ENCODE measurements around the gene ZNF500. TPM values are rescaled to one million over a fixed set of nuclear protein-coding genes. Genes with fewer than 3 reads are reported as not detected.

The ZNF500 gene
- total and polyA plus RNA-seq, 2 donors (not counting 3 experiments of a cell fraction or from before 2014, with no cell fraction given) = 8.6 to 13.5 TPM

- intact Hi-C loops (cut with micrococcal nuclease) = no loop called here
Measured at GRCh38 chr16:4718466-4718865, 48.5 kb downstream of the ZNF500 start.

GRCh38 chr16:4714996-4715395 lies 52.0 kb downstream of the ZNF500 start:
- Histone ChIP-seq H4K20me1 (replicated peaks; ENCODE audit: control insufficient read depth, extremely low read depth, insufficient read depth, low read length) (no peaks in the 10 kb centered on the region), H3K4me1 (ENCODE audit: control insufficient read depth, extremely low read depth, insufficient read depth, low read length) (no peaks in the 10 kb centered on the region), H3K9ac (replicated peaks; ENCODE audit: extremely low read depth, insufficient read depth, low read length) (no peak overlapping the region), H3K79me2 (ENCODE audit: control insufficient read depth, insufficient read depth, low read length) (no peaks in the 10 kb centered on the region), H3K9me3 (replicated peaks; ENCODE audit: control insufficient read depth, insufficient read depth, low read length) (no peaks in the 10 kb centered on the region), H3K27ac (ENCODE audit: insufficient read depth, low read depth, low read length) (no peak overlapping the region), H2AFZ (ENCODE audit: low read depth, low read length) (no peak overlapping the region), H3K4me2 (ENCODE audit: insufficient read depth, low read length) (no peak overlapping the region), H3K27me3 (ENCODE audit: control insufficient read depth in 2 of 2, insufficient read depth in 2 of 2, low read length in 2 of 2) (no peaks in the 10 kb centered on the region), H3K9me1 (replicated peaks; ENCODE audit: control insufficient read depth, extremely low read depth, insufficient read depth, low read length) (no peaks in the 10 kb centered on the region), H3K36me3 (ENCODE audit: control insufficient read depth in 2 of 2, extremely low read depth in 1 of 2, insufficient read depth in 2 of 2, low read length in 2 of 2) (peaks cover 2 to 4% of the 10 kb centered on the region in 2 experiments), H3K4me3 (replicated peaks in 1 of 3; ENCODE audit: insufficient read depth in 1 of 3, low read depth in 1 of 3, low read length in 3 of 3) (no peak overlapping the region)
- FAIRE-seq = no peak
- BruUV-seq (replicated peaks) = no TSS peak
- CTCF ChIA-PET = no interaction called here
- POLR2A ChIA-PET = interaction anchor here (0.6 kb wide), 1 partner anchor 12 kb away, joined by 3 read pairs; no protein-coding TSS in a partner anchor
- no peak for DNase-seq (ENCODE audit: low read depth, low spot score)
- dilution Hi-C loops (cut with MboI; ENCODE audit: extremely low pct_ligation_motif_present, low sequenced_read_pairs) (no loop called here), intact Hi-C loops (cut with micrococcal nuclease) (no loop called here)
- TF ChIP-seq POLR2A (IDR thresholded peaks at IDR 0.05; ENCODE audit: low read depth, low read length) = no peak
- no peak for TF ChIP-seq MYC (IDR thresholded peaks at IDR 0.05; ENCODE audit: low read depth, low read length)
- TF ChIP-seq EZH2 (IDR thresholded peaks at IDR 0.05; ENCODE audit: borderline replicate concordance, low read depth, low read length, severe bottlenecking) = no peak
- TF ChIP-seq POLR2AphosphoS5 (IDR thresholded peaks at IDR 0.05; ENCODE audit: insufficient read depth, low read depth, low read length) = no peak
- no peak for TF ChIP-seq FOS (IDR thresholded peaks at IDR 0.05; ENCODE audit: borderline replicate concordance, insufficient read depth, low read length)
- no peak for TF ChIP-seq CTCF (IDR thresholded peaks at IDR 0.05; ENCODE audit: extremely low read depth in 1 of 2, insufficient read depth in 1 of 2, low read depth in 1 of 2, low read length in 2 of 2)
- no peak for TF ChIP-seq GATA2 (IDR thresholded peaks at IDR 0.05; ENCODE audit: insufficient read depth, insufficient read length, low read depth, low read length)
- no peak for TF ChIP-seq MAX (IDR thresholded peaks at IDR 0.05; ENCODE audit: insufficient read depth, insufficient read length)
- no peak for TF ChIP-seq JUN (IDR thresholded peaks at IDR 0.05; ENCODE audit: borderline replicate concordance, insufficient read depth, insufficient read length, low read depth)

More at GRCh38 chr16:4718466-4718865, 48.5 kb downstream of the ZNF500 start:
- no peak overlapping the region for H3K9ac ChIP-seq (replicated peaks; ENCODE audit: extremely low read depth, insufficient read depth, low read length)
- H4K20me1 ChIP-seq (replicated peaks; ENCODE audit: control insufficient read depth, extremely low read depth, insufficient read depth, low read length) = no peaks in the 10 kb centered on the region
- H3K9me1 ChIP-seq (replicated peaks; ENCODE audit: control insufficient read depth, extremely low read depth, insufficient read depth, low read length) = no peaks in the 10 kb centered on the region
- no peak overlapping the region for H3K4me2 ChIP-seq (ENCODE audit: insufficient read depth, low read length)
- H3K36me3 ChIP-seq (ENCODE audit: control insufficient read depth in 2 of 2, extremely low read depth in 1 of 2, insufficient read depth in 2 of 2, low read length in 2 of 2) = peaks cover 2 to 4% of the 10 kb centered on the region in 2 experiments
- ChIA-PET CTCF (no interaction called here), POLR2A (no interaction called here)
- no peaks in the 10 kb centered on the region for H3K4me1 ChIP-seq (ENCODE audit: control insufficient read depth, extremely low read depth, insufficient read depth, low read length)
- no peaks in the 10 kb centered on the region for H3K79me2 ChIP-seq (ENCODE audit: control insufficient read depth, insufficient read depth, low read length)
- no peak overlapping the region for H3K4me3 ChIP-seq (replicated peaks in 1 of 3; ENCODE audit: insufficient read depth in 1 of 3, low read depth in 1 of 3, low read length in 3 of 3)
- no TSS peak for BruUV-seq (replicated peaks)
- DNase-seq (ENCODE audit: low read depth, low spot score) = no peak
- H3K27ac ChIP-seq (ENCODE audit: insufficient read depth, low read depth, low read length) = no peak overlapping the region
- no peak for TF ChIP-seq FOS (IDR thresholded peaks at IDR 0.05; ENCODE audit: borderline replicate concordance, insufficient read depth, low read length)
- dilution Hi-C loops (cut with MboI; ENCODE audit: extremely low pct_ligation_motif_present, low sequenced_read_pairs) = no loop called here
- no peak for FAIRE-seq
- no peaks in the 10 kb centered on the region for H3K9me3 ChIP-seq (replicated peaks; ENCODE audit: control insufficient read depth, insufficient read depth, low read length)
- no peak overlapping the region for H2AFZ ChIP-seq (ENCODE audit: low read depth, low read length)
- H3K27me3 ChIP-seq (ENCODE audit: control insufficient read depth in 2 of 2, insufficient read depth in 2 of 2, low read length in 2 of 2) = no peaks in the 10 kb centered on the region
